T-helper 17 cell (primary cell): ENCODE data around the gene CCN5. TPM values are rescaled to one million over a fixed set of nuclear protein-coding genes. Genes with fewer than 3 reads are reported as not detected.

Experiments
- ATAC-seq: fragments of 150-1000 bp; cut with Tn5 transposase; 2 replicates; pipeline ENCODE4 v1.10.0; 2021; ENCODE audit warnings: mild to moderate bottlenecking, moderate library complexity
- DNase-seq, 3 donors: peaks; one replicate each; pipeline versions ENCODE4 v3.0.0 to v3.0.0-alpha.2; 2020 to 2021
- H3K9me3 ChIP-seq: one replicate; pipeline ENCODE4 v1.7.0; 2013; ENCODE audit warnings: low read length, mild to moderate bottlenecking; ENCODE audit not compliant: control insufficient read depth, poor library complexity, severe bottlenecking
- H3K27ac Mint-ChIP-seq: one replicate; pipeline ENCODE4 v1.8.0; 2022; ENCODE audit warnings: mild to moderate bottlenecking, moderate library complexity, mixed read lengths
- H3K27me3 Mint-ChIP-seq: one replicate; pipeline ENCODE4 v1.8.0; 2022; ENCODE audit warnings: mixed read lengths
- H3K36me3 Mint-ChIP-seq: one replicate; pipeline ENCODE4 v1.8.0; 2022; ENCODE audit warnings: low read depth, mixed read lengths
- H3K4me1 Mint-ChIP-seq: one replicate; pipeline ENCODE4 v1.8.0; 2022; ENCODE audit warnings: mild to moderate bottlenecking, mixed read lengths
- H3K4me3 Mint-ChIP-seq: one replicate; pipeline ENCODE4 v1.8.0; 2022; ENCODE audit warnings: mild to moderate bottlenecking, moderate library complexity, mixed read lengths
- total RNA-seq, 4 donors: library from RNA in 2 of 4; stranded (reverse) in 2 of 4; gene quantifications; one replicate each; pipeline ENCODE4 v1.2.3 and lab custom pipeline; 2022 to 2026

Gene CCN5
- total RNA-seq, 2 donors from 2014 or later, result not detected

- no peak for DNase-seq
- ATAC-seq, result no peak
- Mint-ChIP-seq H3K36me3 (no peaks in the 10 kb centered on the region), H3K27ac (no peak overlapping the region), H3K27me3 (peaks cover 14% of the 10 kb centered on the region), H3K4me3 (no peak overlapping the region), H3K4me1 (peaks cover 15% of the 10 kb centered on the region)
- H3K9me3 ChIP-seq, result no peaks in the 10 kb centered on the region
Measured at GRCh38 chr20:44739942-44740341, 24.8 kb downstream of the CCN5 start.

GRCh38 chr20:44742304-44743079 is 27.3 kb downstream of the CCN5 start:
- H3K27ac Mint-ChIP-seq, result no peak overlapping the region
- peaks cover 2% of the 10 kb centered on the region for H3K36me3 Mint-ChIP-seq
- no peak overlapping the region for H3K4me3 Mint-ChIP-seq
- peaks cover 29% of the 10 kb centered on the region for H3K27me3 Mint-ChIP-seq
- H3K9me3 ChIP-seq, result no peaks in the 10 kb centered on the region
- peaks cover 20% of the 10 kb centered on the region for H3K4me1 Mint-ChIP-seq
- DNase-seq (no peak), ATAC-seq (no peak)

- DNase-seq, result no peak
- H3K4me3 Mint-ChIP-seq, result no peak overlapping the region
- no peaks in the 10 kb centered on the region for H3K9me3 ChIP-seq
- peaks cover 2% of the 10 kb centered on the region for H3K36me3 Mint-ChIP-seq
- H3K27me3 Mint-ChIP-seq, result peaks cover 34% of the 10 kb centered on the region
- H3K27ac Mint-ChIP-seq, result peak overlapping the region; percentile 69
- H3K4me1 Mint-ChIP-seq, result peaks cover 21% of the 10 kb centered on the region
- no peak for ATAC-seq
Measured at GRCh38 chr20:44743080-44743701, 28.0 kb downstream of the CCN5 start.

- ATAC-seq (no peak), DNase-seq (no peak)
- no peak overlapping the region for H3K4me3 Mint-ChIP-seq
- peaks cover 43% of the 10 kb centered on the region for H3K27me3 Mint-ChIP-seq
- peaks cover 2% of the 10 kb centered on the region for H3K36me3 Mint-ChIP-seq
- peaks cover 16% of the 10 kb centered on the region for H3K4me1 Mint-ChIP-seq
- no peaks in the 10 kb centered on the region for H3K9me3 ChIP-seq
- peak overlapping the region; percentile 69 for H3K27ac Mint-ChIP-seq
Measured at GRCh38 chr20:44743916-44744655, 28.9 kb downstream of the CCN5 start.

GRCh38 chr20:44745122-44745597 is 30.0 kb downstream of the CCN5 start:
- Mint-ChIP-seq H3K4me3 (peak overlapping the region; percentile 81), H3K27me3 (peaks cover 52% of the 10 kb centered on the region), H3K36me3 (peaks cover 2% of the 10 kb centered on the region), H3K4me1 (peaks cover 16% of the 10 kb centered on the region), H3K27ac (peak overlapping the region; percentile 34)
- DNase-seq (no peak), ATAC-seq (no peak)
- no peaks in the 10 kb centered on the region for H3K9me3 ChIP-seq

- peak in 1 of 3 donors; percentile 24 for DNase-seq
- peak; percentile 79 for ATAC-seq
- peaks cover 16% of the 10 kb centered on the region for H3K4me1 Mint-ChIP-seq
- H3K36me3 Mint-ChIP-seq, result peaks cover 2% of the 10 kb centered on the region
- no peaks in the 10 kb centered on the region for H3K9me3 ChIP-seq
- peak within 1 kb of the TSS; percentile 49 for H3K27ac Mint-ChIP-seq
- peak within 1 kb of the TSS; percentile 81 for H3K4me3 Mint-ChIP-seq
- H3K27me3 Mint-ChIP-seq, result peaks cover 52% of the 10 kb centered on the region
Measured at GRCh38 chr20:44745598-44746366, 30.6 kb downstream of the CCN5 start, which contains the start of gene KCNK15. TSS of gene KCNK15 (plus strand) at chr20:44745865. CDS start at chr20:44745911, 46 bp downstream.

GRCh38 chr20:44746367-44747165 is 31.4 kb downstream of the CCN5 start:
- DNase-seq (no peak), ATAC-seq (no peak)
- H3K9me3 ChIP-seq, result no peaks in the 10 kb centered on the region
- Mint-ChIP-seq H3K27me3 (peaks cover 52% of the 10 kb centered on the region), H3K27ac (peak overlapping the region; percentile 49), H3K4me1 (peaks cover 16% of the 10 kb centered on the region), H3K36me3 (peaks cover 2% of the 10 kb centered on the region), H3K4me3 (peak overlapping the region; percentile 81)

- DNase-seq (peak in 2 of 3 donors; percentile 18 to 39), ATAC-seq (peak; percentile 55)
- peaks cover 48% of the 10 kb centered on the region for H3K27me3 Mint-ChIP-seq
- peaks cover 16% of the 10 kb centered on the region for H3K4me1 Mint-ChIP-seq
- H3K4me3 Mint-ChIP-seq, result peak overlapping the region; percentile 56
- peaks cover 2% of the 10 kb centered on the region for H3K36me3 Mint-ChIP-seq
- peak overlapping the region; percentile 56 for H3K27ac Mint-ChIP-seq
- H3K9me3 ChIP-seq, result no peaks in the 10 kb centered on the region
Measured at GRCh38 chr20:44747166-44748004, 32.2 kb downstream of the CCN5 start.

GRCh38 chr20:44748005-44748370 is 32.8 kb downstream of the CCN5 start:
- DNase-seq (no peak), ATAC-seq (no peak)
- no peaks in the 10 kb centered on the region for H3K9me3 ChIP-seq
- H3K27me3 Mint-ChIP-seq, result peaks cover 48% of the 10 kb centered on the region
- H3K36me3 Mint-ChIP-seq, result peaks cover 2% of the 10 kb centered on the region
- H3K4me1 Mint-ChIP-seq, result peaks cover 16% of the 10 kb centered on the region
- H3K4me3 Mint-ChIP-seq, result no peak overlapping the region
- H3K27ac Mint-ChIP-seq, result no peak overlapping the region

GRCh38 chr20:44750081-44750805 is 35.1 kb downstream of the CCN5 start:
- ATAC-seq, result peak; percentile 55
- Mint-ChIP-seq H3K4me1 (peaks cover 10% of the 10 kb centered on the region), H3K27me3 (peaks cover 47% of the 10 kb centered on the region), H3K4me3 (no peak overlapping the region), H3K27ac (no peak overlapping the region), H3K36me3 (no peaks in the 10 kb centered on the region)
- no peaks in the 10 kb centered on the region for H3K9me3 ChIP-seq
- DNase-seq, result no peak
